ENCODE results near the gene SMARCAD1.

GRCh38 chr4:94302191-94302590 is 94.5 kb downstream of the SMARCAD1 start:
- TF ChIP-seq CTCF (IDR thresholded peaks at IDR 0.05) (no peak), CEBPB (IDR thresholded peaks at IDR 0.05) (no peak), RFX5 (IDR thresholded peaks at IDR 0.05) (no peak), RAD21 (conservative IDR thresholded peaks at IDR 0.05 in 1 of 2, IDR thresholded peaks at IDR 0.05 in 1 of 2) (no peak), EHMT2 (IDR thresholded peaks at IDR 0.05; ENCODE audit: low read depth) (no peak), TP53 (CRISPR knock-in tag; IDR thresholded peaks at IDR 0.05) (no peak), SREBF2 (IDR thresholded peaks at IDR 0.05) (no peak), USF2 (IDR thresholded peaks at IDR 0.05) (no peak), HOXB13 (CRISPR knock-in tag; IDR thresholded peaks at IDR 0.05; ENCODE audit: low read depth) (no peak), EP300 (IDR thresholded peaks at IDR 0.05) (no peak)

Measured in A549 (cell line).